ENCODE results near the gene SLCO3A1. TPM values are rescaled to one million over a fixed set of nuclear protein-coding genes. Genes with fewer than 3 reads are reported as not detected.

SLCO3A1 gene
- total RNA-seq, 1 experiment from 2014 or later, result 5.1 TPM

DNA sequence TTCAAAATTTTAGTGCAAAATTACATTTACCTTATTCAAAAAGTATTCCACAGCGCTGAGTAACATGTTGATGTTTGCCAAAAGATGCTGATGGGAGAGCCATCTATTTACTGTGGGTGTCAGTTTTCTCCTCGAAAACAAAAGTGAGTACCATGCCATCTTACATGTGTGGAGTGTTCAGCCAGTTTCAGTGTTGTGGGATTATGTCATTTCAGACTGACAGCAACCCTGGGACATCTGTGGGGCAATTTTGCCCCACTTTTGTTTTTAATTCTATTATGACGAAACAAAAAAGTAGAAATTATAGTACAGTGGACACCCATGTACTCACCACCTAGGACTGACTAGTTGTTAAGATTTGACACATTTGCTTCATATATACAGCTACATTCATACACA is 19.6 kb downstream of the SLCO3A1 start:
- Histone ChIP-seq H3K27ac (ENCODE audit: low read depth, low read length) (no peak overlapping the region), H3K9me2 (ENCODE audit: insufficient read depth) (no peaks in the 10 kb centered on the region), H3K4me1 (ENCODE audit: control insufficient read depth in 1 of 2, insufficient read depth in 2 of 2, low read length in 2 of 2) (peaks cover 3 to 6% of the 10 kb centered on the region in 2 experiments; a peak in 3 of 4 replicates), H4K20me1 (ENCODE audit: insufficient read depth) (no peaks in the 10 kb centered on the region), H3K4me2 (ENCODE audit: low read length) (no peak overlapping the region), H3K4me3 (replicated peaks in 1 of 2; ENCODE audit: low read depth in 1 of 2, low read length in 2 of 2) (no peak overlapping the region), H3K27me3 (ENCODE audit: insufficient read depth, low read length) (no peaks in the 10 kb centered on the region), H3K9ac (ENCODE audit: low read length) (no peak overlapping the region), H2AFZ (ENCODE audit: low read depth, low read length, poor library complexity, severe bottlenecking) (no peak overlapping the region), H3K79me2 (ENCODE audit: insufficient read depth, low read length) (no peaks in the 10 kb centered on the region), H3K36me3 (ENCODE audit: control insufficient read depth in 1 of 2, insufficient read depth in 2 of 2, low read length in 2 of 2) (no peaks in the 10 kb centered on the region), H3K9me3 (ENCODE audit: control insufficient read depth in 1 of 2, insufficient read depth in 1 of 2, low read depth in 1 of 2, low read length in 2 of 2) (no peaks in the 10 kb centered on the region)
- ChIA-PET RAD21 (ENCODE audit: low non-redundant PET in 1 of 2, low total read pairs in 2 of 2, uncharacterized antibody in 2 of 2, unreplicated experiment in 2 of 2) (no interaction called here), POLR2A (no interaction called here), CTCF (no interaction called here)
- no TSS peak for BruUV-seq (replicated peaks)
- intact Hi-C loops (cut with micrococcal nuclease), result no loop called here
- ATAC-seq, result no peak
- no peak for TF ChIP-seq SIN3A (IDR thresholded peaks at IDR 0.05; ENCODE audit: low read depth)
- TF ChIP-seq YY1 (IDR thresholded peaks at IDR 0.05; ENCODE audit: extremely low read depth, insufficient replicate concordance, low read depth, low read length), result no peak
- TF ChIP-seq, protein P1, sequence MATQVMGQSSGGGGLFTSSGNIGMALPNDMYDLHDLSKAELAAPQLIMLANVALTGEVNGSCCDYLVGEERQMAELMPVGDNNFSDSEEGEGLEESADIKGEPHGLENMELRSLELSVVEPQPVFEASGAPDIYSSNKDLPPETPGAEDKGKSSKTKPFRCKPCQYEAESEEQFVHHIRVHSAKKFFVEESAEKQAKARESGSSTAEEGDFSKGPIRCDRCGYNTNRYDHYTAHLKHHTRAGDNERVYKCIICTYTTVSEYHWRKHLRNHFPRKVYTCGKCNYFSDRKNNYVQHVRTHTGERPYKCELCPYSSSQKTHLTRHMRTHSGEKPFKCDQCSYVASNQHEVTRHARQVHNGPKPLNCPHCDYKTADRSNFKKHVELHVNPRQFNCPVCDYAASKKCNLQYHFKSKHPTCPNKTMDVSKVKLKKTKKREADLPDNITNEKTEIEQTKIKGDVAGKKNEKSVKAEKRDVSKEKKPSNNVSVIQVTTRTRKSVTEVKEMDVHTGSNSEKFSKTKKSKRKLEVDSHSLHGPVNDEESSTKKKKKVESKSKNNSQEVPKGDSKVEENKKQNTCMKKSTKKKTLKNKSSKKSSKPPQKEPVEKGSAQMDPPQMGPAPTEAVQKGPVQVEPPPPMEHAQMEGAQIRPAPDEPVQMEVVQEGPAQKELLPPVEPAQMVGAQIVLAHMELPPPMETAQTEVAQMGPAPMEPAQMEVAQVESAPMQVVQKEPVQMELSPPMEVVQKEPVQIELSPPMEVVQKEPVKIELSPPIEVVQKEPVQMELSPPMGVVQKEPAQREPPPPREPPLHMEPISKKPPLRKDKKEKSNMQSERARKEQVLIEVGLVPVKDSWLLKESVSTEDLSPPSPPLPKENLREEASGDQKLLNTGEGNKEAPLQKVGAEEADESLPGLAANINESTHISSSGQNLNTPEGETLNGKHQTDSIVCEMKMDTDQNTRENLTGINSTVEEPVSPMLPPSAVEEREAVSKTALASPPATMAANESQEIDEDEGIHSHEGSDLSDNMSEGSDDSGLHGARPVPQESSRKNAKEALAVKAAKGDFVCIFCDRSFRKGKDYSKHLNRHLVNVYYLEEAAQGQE (IDR thresholded peaks at IDR 0.05; ENCODE audit: low read depth), result no peak
- no peak for TF ChIP-seq ZNF274 (IDR thresholded peaks at IDR 0.05; ENCODE audit: low read depth, low read length)
- no peak for TF ChIP-seq FOSL1 (IDR thresholded peaks at IDR 0.05; ENCODE audit: low read depth)
- no peak for TF ChIP-seq CEBPB (IDR thresholded peaks at IDR 0.05; ENCODE audit: low read depth)
- no peak for TF ChIP-seq EGR1 (IDR thresholded peaks at IDR 0.05; ENCODE audit: low read depth)
- TF ChIP-seq, protein P2, sequence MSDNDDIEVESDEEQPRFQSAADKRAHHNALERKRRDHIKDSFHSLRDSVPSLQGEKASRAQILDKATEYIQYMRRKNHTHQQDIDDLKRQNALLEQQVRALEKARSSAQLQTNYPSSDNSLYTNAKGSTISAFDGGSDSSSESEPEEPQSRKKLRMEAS (IDR thresholded peaks at IDR 0.05), result no peak
- TF ChIP-seq RAD21 (IDR thresholded peaks at IDR 0.05; ENCODE audit: low read depth), result no peak
- TF ChIP-seq CBX3 (IDR thresholded peaks at IDR 0.05; ENCODE audit: low read depth), result no peak
- no peak for TF ChIP-seq SRF (IDR thresholded peaks at IDR 0.05; ENCODE audit: low read depth)
- no peak for TF ChIP-seq ELF1 (IDR thresholded peaks at IDR 0.05; ENCODE audit: borderline replicate concordance, low read depth)
- TF ChIP-seq, protein P3, sequence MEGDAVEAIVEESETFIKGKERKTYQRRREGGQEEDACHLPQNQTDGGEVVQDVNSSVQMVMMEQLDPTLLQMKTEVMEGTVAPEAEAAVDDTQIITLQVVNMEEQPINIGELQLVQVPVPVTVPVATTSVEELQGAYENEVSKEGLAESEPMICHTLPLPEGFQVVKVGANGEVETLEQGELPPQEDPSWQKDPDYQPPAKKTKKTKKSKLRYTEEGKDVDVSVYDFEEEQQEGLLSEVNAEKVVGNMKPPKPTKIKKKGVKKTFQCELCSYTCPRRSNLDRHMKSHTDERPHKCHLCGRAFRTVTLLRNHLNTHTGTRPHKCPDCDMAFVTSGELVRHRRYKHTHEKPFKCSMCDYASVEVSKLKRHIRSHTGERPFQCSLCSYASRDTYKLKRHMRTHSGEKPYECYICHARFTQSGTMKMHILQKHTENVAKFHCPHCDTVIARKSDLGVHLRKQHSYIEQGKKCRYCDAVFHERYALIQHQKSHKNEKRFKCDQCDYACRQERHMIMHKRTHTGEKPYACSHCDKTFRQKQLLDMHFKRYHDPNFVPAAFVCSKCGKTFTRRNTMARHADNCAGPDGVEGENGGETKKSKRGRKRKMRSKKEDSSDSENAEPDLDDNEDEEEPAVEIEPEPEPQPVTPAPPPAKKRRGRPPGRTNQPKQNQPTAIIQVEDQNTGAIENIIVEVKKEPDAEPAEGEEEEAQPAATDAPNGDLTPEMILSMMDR (IDR thresholded peaks at IDR 0.05 in 2 of 3, conservative IDR thresholded peaks at IDR 0.05 in 1 of 3; ENCODE audit: borderline replicate concordance in 1 of 3, insufficient read depth in 1 of 3, low read depth in 2 of 3, low read length in 2 of 3), result no peak
- no peak for TF ChIP-seq TCF7L2 (IDR thresholded peaks at IDR 0.05; ENCODE audit: borderline replicate concordance, extremely low read depth, insufficient read depth, insufficient read length)
- TF ChIP-seq POLR2A (IDR thresholded peaks at IDR 0.05; ENCODE audit: borderline replicate concordance, extremely low read depth, insufficient read depth, insufficient read length), result no peak
- no peak for TF ChIP-seq JUND (IDR thresholded peaks at IDR 0.05)
- no peak for TF ChIP-seq ZFX (IDR thresholded peaks at IDR 0.05)
- no peak for TF ChIP-seq POLR2AphosphoS5 (IDR thresholded peaks at IDR 0.05; ENCODE audit: low read depth, low read length)
- TF ChIP-seq, protein P4, sequence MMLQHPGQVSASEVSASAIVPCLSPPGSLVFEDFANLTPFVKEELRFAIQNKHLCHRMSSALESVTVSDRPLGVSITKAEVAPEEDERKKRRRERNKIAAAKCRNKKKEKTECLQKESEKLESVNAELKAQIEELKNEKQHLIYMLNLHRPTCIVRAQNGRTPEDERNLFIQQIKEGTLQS (IDR thresholded peaks at IDR 0.05), result no peak
- DNase-seq (ENCODE audit: low read depth, low spot score), result no peak

Data from HCT116 (cell line).